Activated T-cell treated with anti-CD3 and anti-CD28 coated beads, Interleukin-2, amount 50 U/mL, for 4 hours (primary cell): ENCODE results near the gene BSN. TPM values are rescaled to one million over a fixed set of nuclear protein-coding genes. Genes with fewer than 3 reads are reported as not detected.

Experiments used
- ATAC-seq, 2 donors: fragments of 200-7000 bp; cut with Tn5 transposase; one replicate each; pipeline ENCODE4 v1.10.0; 2021
- DNase-seq: peaks from one replicate; pipeline ENCODE4 v3.0.0-alpha.2; 2020
- H3K27me3 Mint-ChIP-seq: one replicate; pipeline ENCODE4 v1.8.0; 2021; ENCODE audit warnings: low read depth, mixed read lengths
- H3K36me3 Mint-ChIP-seq: one replicate; pipeline ENCODE4 v1.8.0; 2022; ENCODE audit warnings: mixed read lengths; ENCODE audit not compliant: insufficient read depth
- H3K4me1 Mint-ChIP-seq: one replicate; pipeline ENCODE4 v1.8.0; 2021; ENCODE audit warnings: low read depth, mixed read lengths
- H3K4me3 Mint-ChIP-seq: one replicate; pipeline ENCODE4 v1.8.0; 2021; ENCODE audit warnings: mild to moderate bottlenecking, moderate library complexity, mixed read lengths
- H3K9me3 Mint-ChIP-seq: one replicate; pipeline ENCODE4 v1.8.0; 2021; ENCODE audit warnings: mixed read lengths
- total RNA-seq, 3 donors: library from RNA; stranded (reverse); gene quantifications; one replicate each; pipeline ENCODE4 v1.2.1, GENCODE V29; 2021

The BSN gene
- total RNA-seq, 3 donors from 2014 or later = 0.30 to 0.86 (median 0.40) TPM

DNA sequence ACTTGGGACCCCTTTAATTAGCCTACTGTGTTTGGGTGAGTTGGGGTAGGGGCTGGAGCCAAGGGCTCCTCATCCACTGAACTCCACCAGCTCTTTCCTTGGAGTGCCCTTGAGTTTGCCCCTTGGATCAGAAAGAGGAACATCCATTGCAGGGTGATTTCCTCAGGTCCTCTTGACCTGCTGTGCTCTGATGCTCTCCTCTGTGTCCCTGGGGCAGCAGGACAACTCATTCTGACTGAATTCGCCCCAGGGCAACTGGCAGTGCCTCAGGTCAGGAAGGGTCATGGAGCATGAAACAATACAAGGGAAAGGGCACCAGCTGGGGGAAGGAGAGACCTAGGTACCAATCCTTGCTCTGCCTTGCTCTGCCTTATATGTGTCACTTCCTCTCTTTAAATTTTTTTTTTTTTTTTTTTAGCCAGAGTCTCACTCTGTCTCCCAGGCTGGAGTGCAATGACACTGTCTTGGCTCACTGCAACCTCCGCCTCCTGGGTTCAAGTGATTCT, 47.8 kb downstream of the BSN start:
- H3K9me3 Mint-ChIP-seq = no peaks in the 10 kb centered on the region
- no peaks in the 10 kb centered on the region for H3K36me3 Mint-ChIP-seq
- H3K27me3 Mint-ChIP-seq = no peaks in the 10 kb centered on the region
- no peak for DNase-seq
- no peak overlapping the region for H3K4me3 Mint-ChIP-seq
- peaks cover 21% of the 10 kb centered on the region for H3K4me1 Mint-ChIP-seq
- ATAC-seq = no peak

DNA sequence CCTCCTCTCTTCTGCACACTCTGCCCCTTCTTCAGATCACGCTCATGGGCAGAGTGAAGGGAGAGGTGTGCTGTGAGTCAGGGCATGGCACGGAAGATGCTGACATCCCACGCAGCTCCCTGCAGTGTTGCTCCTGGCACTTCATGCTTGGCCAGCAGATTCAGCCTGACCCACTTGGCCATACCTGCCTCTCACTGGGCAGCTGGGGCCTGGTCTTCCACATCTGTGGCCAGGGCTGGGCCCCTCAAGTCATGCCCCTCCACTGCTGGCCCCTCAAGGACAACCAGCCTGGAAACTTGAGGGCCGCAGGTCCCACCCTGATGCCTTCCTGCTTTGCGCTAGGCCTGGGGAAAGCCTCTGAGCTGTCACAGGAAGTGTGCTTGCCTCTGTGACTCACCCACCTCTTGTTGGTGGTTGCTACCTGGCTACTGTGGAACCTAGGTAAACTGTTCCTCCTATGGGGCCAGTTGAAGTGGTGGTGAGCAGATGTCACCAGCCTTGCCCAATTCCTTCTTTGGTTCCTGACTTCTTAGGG, 48.7 kb downstream of the BSN start:
- H3K4me3 Mint-ChIP-seq = no peak overlapping the region

DNA sequence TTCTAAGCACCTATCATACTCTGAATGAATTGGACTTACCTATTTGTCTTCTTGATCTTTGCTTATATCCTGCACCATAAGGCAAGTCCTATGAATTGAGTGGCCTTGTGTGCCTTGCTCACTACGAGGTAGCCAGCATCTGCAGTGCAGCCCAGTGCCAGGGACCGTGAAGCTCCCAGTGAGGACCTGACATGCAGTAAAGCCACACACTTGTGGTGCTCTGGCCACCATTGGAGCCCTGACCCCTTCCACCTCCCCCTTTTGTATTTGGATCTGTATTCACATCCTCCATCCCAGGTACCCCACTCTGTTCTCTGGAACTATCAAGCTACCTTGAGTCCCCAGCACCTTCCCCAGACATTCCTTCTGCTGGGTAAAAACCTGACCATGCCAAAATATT, 52.1 kb downstream of the BSN start:
- ATAC-seq = no peak

More for the DNA sequence above, 48.7 kb downstream of the BSN start:
- Mint-ChIP-seq H3K27me3 (no peaks in the 10 kb centered on the region), H3K4me1 (peaks cover 21% of the 10 kb centered on the region), H3K36me3 (no peaks in the 10 kb centered on the region), H3K9me3 (no peaks in the 10 kb centered on the region)
- DNase-seq (peak; percentile 57), ATAC-seq (peak; percentile 97)

DNA sequence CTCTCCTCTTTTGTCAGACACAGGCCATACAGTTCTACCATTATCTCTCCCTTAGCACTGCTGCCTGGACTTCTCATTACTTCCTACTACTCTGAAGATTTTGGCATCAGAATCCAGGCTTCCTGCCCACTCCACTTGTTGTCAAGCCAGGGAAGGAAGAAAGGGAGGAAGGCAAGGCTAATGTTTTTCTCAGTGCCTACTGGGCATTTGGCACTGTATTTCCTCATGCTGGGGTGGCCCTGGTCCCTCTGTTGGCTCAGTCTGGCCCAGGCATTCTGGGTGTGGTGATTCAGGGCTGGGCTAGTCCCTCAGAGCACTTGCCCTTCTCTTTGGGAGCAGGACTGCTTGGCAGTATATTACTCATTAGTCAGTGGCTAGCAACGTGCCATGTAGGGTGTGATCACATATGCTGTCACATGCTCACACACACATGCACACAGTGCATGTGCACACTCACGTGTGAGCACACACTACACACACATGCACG, 52.9 kb downstream of the BSN start:
- Mint-ChIP-seq H3K9me3 (no peaks in the 10 kb centered on the region), H3K4me1 (peaks cover 19% of the 10 kb centered on the region), H3K4me3 (no peak overlapping the region), H3K27me3 (no peaks in the 10 kb centered on the region), H3K36me3 (no peaks in the 10 kb centered on the region)
- no peak for DNase-seq
- ATAC-seq = no peak

More for the DNA sequence above, 52.1 kb downstream of the BSN start:
- no peak for DNase-seq
- Mint-ChIP-seq H3K9me3 (no peaks in the 10 kb centered on the region), H3K4me3 (no peak overlapping the region), H3K36me3 (no peaks in the 10 kb centered on the region), H3K4me1 (peaks cover 21% of the 10 kb centered on the region), H3K27me3 (no peaks in the 10 kb centered on the region)

DNA sequence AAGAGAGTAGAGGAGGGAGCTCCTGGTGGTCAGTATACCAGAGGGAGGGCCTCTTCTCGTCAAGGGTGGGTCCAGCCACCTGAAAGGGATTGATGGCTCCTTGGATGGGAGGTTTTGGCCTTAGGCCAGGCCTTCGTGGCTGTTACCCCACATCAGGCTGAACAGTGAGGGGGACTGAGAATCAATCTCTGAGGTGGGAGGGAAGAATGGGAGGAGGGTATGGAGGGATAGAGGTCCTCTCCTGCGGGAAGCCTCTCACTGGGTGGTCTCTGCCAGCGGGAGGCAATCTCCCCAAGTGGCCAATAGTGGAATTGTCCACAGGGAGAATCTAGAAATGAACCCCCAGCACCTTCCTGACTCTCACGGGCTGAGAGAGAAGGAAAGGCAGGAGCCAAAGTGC, 53.5 kb downstream of the BSN start:
- H3K4me3 Mint-ChIP-seq = no peak overlapping the region
- H3K27me3 Mint-ChIP-seq = no peaks in the 10 kb centered on the region
- DNase-seq (no peak), ATAC-seq (no peak)
- H3K9me3 Mint-ChIP-seq = peaks cover 4% of the 10 kb centered on the region
- H3K4me1 Mint-ChIP-seq = peaks cover 16% of the 10 kb centered on the region
- H3K36me3 Mint-ChIP-seq = no peaks in the 10 kb centered on the region

- H3K4me3 Mint-ChIP-seq = no peak overlapping the region
- H3K9me3 Mint-ChIP-seq = peaks cover 7% of the 10 kb centered on the region
- peaks cover under 1% of the 10 kb centered on the region for H3K4me1 Mint-ChIP-seq
- no peaks in the 10 kb centered on the region for H3K27me3 Mint-ChIP-seq
- no peak for ATAC-seq
- H3K36me3 Mint-ChIP-seq = no peaks in the 10 kb centered on the region
- DNase-seq = no peak
These were observed 55.0 kb downstream of the BSN start for GRCh38 chr3:49609314-49609713.

- H3K9me3 Mint-ChIP-seq = peaks cover 7% of the 10 kb centered on the region
- H3K36me3 Mint-ChIP-seq = no peaks in the 10 kb centered on the region
- H3K27me3 Mint-ChIP-seq = no peaks in the 10 kb centered on the region
- no peaks in the 10 kb centered on the region for H3K4me1 Mint-ChIP-seq
- no peak for DNase-seq
- ATAC-seq = no peak
- H3K4me3 Mint-ChIP-seq = no peak overlapping the region
These were observed 55.5 kb downstream of the BSN start for GRCh38 chr3:49609815-49610214.

DNA sequence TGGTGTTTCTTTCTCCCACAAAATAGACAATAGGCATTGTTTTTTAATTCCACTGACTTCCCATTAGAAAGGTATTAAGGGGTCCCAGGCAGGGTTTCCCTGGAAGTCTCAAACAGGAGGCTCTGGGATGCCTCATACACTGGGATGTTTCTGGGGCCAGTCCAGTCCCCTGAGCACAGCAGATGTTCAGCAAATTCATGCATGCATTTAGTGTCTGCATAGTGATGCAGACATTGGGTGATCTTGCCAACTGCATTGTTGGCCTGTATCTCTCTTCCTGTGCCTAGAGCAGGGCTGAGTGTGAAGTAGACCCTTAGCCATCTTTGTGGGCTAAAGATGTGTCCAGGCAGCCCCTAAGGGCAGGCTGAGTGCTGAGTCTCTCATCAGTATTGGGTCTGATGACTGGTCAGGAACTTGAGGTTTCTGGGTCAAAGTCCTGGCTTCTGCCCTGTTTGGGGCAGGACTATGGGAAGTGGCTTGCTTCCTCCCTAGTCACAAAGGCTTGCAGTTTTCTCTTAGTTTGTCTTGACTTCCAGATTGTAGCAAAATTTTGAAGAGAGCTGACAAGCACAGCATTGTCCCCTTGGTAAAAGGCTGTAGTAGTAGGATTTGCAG, 56.5 kb downstream of the BSN start:
- H3K4me1 Mint-ChIP-seq = no peaks in the 10 kb centered on the region
- no peak overlapping the region for H3K4me3 Mint-ChIP-seq
- no peak for ATAC-seq
- no peak for DNase-seq
- H3K27me3 Mint-ChIP-seq = no peaks in the 10 kb centered on the region
- H3K9me3 Mint-ChIP-seq = peaks cover 7% of the 10 kb centered on the region
- H3K36me3 Mint-ChIP-seq = no peaks in the 10 kb centered on the region

- no peak for ATAC-seq
- no peaks in the 10 kb centered on the region for H3K27me3 Mint-ChIP-seq
- H3K9me3 Mint-ChIP-seq = peaks cover 7% of the 10 kb centered on the region
- no peaks in the 10 kb centered on the region for H3K4me1 Mint-ChIP-seq
- no peak for DNase-seq
- no peak overlapping the region for H3K4me3 Mint-ChIP-seq
- H3K36me3 Mint-ChIP-seq = no peaks in the 10 kb centered on the region
These were observed 57.0 kb downstream of the BSN start for GRCh38 chr3:49611291-49611690.

DNA sequence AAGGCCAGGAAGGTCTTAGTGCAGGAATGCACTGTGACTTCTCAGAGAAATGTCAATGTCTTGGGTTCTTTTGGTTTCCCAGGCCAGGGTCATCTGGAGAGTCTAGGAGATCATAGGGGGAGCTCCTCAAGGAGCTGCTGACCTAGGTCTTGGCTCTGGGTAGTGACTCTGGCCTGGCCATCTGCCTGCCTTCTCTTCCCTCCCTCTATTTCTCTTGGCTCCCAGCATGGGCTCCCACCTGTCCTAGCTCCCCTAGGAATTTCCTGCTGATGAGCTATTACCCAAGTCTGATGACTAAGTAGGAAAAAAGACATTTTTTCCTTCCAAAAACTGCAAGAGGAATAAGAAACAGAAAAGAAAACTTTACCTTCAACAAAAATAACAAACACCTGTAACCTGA, 57.4 kb downstream of the BSN start:
- no peaks in the 10 kb centered on the region for H3K36me3 Mint-ChIP-seq
- no peak overlapping the region for H3K4me3 Mint-ChIP-seq
- no peaks in the 10 kb centered on the region for H3K27me3 Mint-ChIP-seq
- no peak for DNase-seq
- peaks cover 7% of the 10 kb centered on the region for H3K9me3 Mint-ChIP-seq
- no peak for ATAC-seq
- no peaks in the 10 kb centered on the region for H3K4me1 Mint-ChIP-seq

GRCh38 chr3:49614936-49615335, 60.7 kb downstream of the BSN start:
- ATAC-seq = no peak
- no peak overlapping the region for H3K4me3 Mint-ChIP-seq
- no peak for DNase-seq
- H3K36me3 Mint-ChIP-seq = no peaks in the 10 kb centered on the region
- peaks cover 7% of the 10 kb centered on the region for H3K27me3 Mint-ChIP-seq
- H3K4me1 Mint-ChIP-seq = no peaks in the 10 kb centered on the region
- H3K9me3 Mint-ChIP-seq = peaks cover 7% of the 10 kb centered on the region

DNA sequence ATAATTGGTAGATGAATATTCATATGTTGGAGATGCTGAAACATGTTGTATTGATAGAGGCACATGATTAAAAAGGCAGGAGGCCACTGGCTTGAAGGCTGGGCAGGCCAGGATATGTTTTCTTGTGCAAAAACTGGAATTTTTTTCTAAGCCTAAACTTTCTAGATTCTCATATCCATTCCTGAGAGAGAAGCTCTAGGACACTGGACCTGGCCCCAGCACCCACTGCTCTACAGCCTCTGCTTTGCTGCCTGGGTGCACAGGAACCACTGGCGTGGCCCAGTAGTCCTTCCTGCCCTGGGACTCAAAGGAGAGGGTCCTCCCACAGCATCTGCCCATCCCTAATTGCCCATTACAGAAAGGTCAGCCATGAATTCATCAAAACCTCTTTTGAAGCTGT, 61.8 kb downstream of the BSN start:
- H3K4me3 Mint-ChIP-seq = no peak overlapping the region
- peaks cover 7% of the 10 kb centered on the region for H3K9me3 Mint-ChIP-seq
- peaks cover 9% of the 10 kb centered on the region for H3K27me3 Mint-ChIP-seq
- DNase-seq (no peak), ATAC-seq (no peak)
- H3K36me3 Mint-ChIP-seq = no peaks in the 10 kb centered on the region
- H3K4me1 Mint-ChIP-seq = no peaks in the 10 kb centered on the region

- Mint-ChIP-seq H3K4me3 (no peak overlapping the region), H3K27me3 (peaks cover 13% of the 10 kb centered on the region), H3K36me3 (no peaks in the 10 kb centered on the region), H3K9me3 (peaks cover 7% of the 10 kb centered on the region), H3K4me1 (no peaks in the 10 kb centered on the region)
- ATAC-seq (no peak), DNase-seq (no peak)
These were observed 62.2 kb downstream of the BSN start for GRCh38 chr3:49616491-49616941.

GRCh38 chr3:49617390-49618013, 63.2 kb downstream of the BSN start:
- no peak for DNase-seq
- Mint-ChIP-seq H3K4me1 (no peaks in the 10 kb centered on the region), H3K4me3 (no peak overlapping the region), H3K9me3 (peaks cover 5% of the 10 kb centered on the region), H3K27me3 (peaks cover 13% of the 10 kb centered on the region), H3K36me3 (no peaks in the 10 kb centered on the region)
- ATAC-seq = no peak

- no peaks in the 10 kb centered on the region for H3K36me3 Mint-ChIP-seq
- no peaks in the 10 kb centered on the region for H3K9me3 Mint-ChIP-seq
- no peak overlapping the region for H3K4me3 Mint-ChIP-seq
- ATAC-seq (no peak), DNase-seq (no peak)
- peaks cover 13% of the 10 kb centered on the region for H3K27me3 Mint-ChIP-seq
- no peaks in the 10 kb centered on the region for H3K4me1 Mint-ChIP-seq
These were observed 64.1 kb downstream of the BSN start for GRCh38 chr3:49618412-49618811.
